NT2/D1 (cell line): ENCODE results near the gene WDFY3.

Experiments
- DNase-seq: peaks from one replicate; pipeline ENCODE4 v3.0.0-alpha.2; 2011; ENCODE audit warnings: low read depth, low spot score
- H3K27me3 ChIP-seq: 2 replicates; pipeline ENCODE4 v1.6.0; 2011; ENCODE audit warnings: mild to moderate bottlenecking; ENCODE audit not compliant: insufficient read length, insufficient read depth
- H3K36me3 ChIP-seq: 2 replicates; pipeline ENCODE4 v1.6.1; 2011; ENCODE audit warnings: mild to moderate bottlenecking, low read length, mixed read lengths; ENCODE audit not compliant: insufficient read depth, insufficient read length
- H3K4me1 ChIP-seq: 2 replicates; pipeline ENCODE4 v1.5.1; 2011; ENCODE audit not compliant: insufficient read depth, insufficient read length
- H3K4me3 ChIP-seq: 2 replicates; pipeline ENCODE4 v1.5.1; 2011; ENCODE audit warnings: low read depth; ENCODE audit not compliant: insufficient read length
- H3K9ac ChIP-seq: 2 replicates; pipeline ENCODE4 v1.6.0; 2011; ENCODE audit warnings: low read depth; ENCODE audit not compliant: insufficient read length
- H3K9me3 ChIP-seq: 2 replicates; pipeline ENCODE4 v1.5.1; 2011; ENCODE audit warnings: mild to moderate bottlenecking, low read length; ENCODE audit not compliant: insufficient read depth
- SUZ12 ChIP-seq: IDR thresholded peaks from 2 replicates; pipeline ENCODE4 v1.6.1; 2011; ENCODE audit not compliant: insufficient read length, insufficient read depth; ENCODE audit errors: extremely low read depth
- YY1 ChIP-seq: IDR thresholded peaks from 2 replicates; pipeline ENCODE4 v1.6.1; 2011; ENCODE audit not compliant: insufficient read length, insufficient read depth
- ZNF274 ChIP-seq: IDR thresholded peaks from 2 replicates; pipeline ENCODE4 v1.6.1; 2011; ENCODE audit warnings: mild to moderate bottlenecking, low read depth, low read length

The WDFY3 gene

GRCh38 chr4:84894621-84895020 lies 71.9 kb downstream of the WDFY3 start:
- no peak for DNase-seq
- Histone ChIP-seq H3K27me3 (no peaks in the 10 kb centered on the region), H3K9me3 (no peaks in the 10 kb centered on the region), H3K36me3 (no peaks in the 10 kb centered on the region), H3K9ac (no peak overlapping the region), H3K4me3 (no peak overlapping the region), H3K4me1 (no peaks in the 10 kb centered on the region)
- TF ChIP-seq SUZ12 (no peak), ZNF274 (no peak), YY1 (no peak)

DNA sequence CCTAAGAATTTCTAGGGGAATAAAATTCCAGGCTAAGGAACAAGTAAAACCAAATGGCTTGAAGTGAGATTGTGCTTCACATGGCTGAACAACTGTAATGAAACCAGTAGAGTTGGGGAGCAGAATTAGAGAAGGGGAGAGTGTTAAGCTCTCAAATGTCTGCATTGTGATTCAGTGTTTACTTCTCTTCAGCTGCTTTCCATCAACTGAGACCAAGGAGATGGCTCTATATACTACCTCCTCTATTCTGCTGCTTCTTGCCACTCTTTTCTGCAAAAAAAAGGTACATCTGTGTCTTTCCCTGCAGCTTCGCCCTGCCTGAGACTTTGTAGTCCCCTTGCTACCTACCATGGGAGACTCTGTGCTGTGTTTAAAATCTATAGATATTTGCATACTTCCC lies 73.5 kb downstream of the WDFY3 start:
- H3K4me1 ChIP-seq: no peaks in the 10 kb centered on the region
- TF ChIP-seq YY1: no peak
- TF ChIP-seq ZNF274: no peak
- no peak for TF ChIP-seq SUZ12
- H3K9me3 ChIP-seq: no peaks in the 10 kb centered on the region
- no peaks in the 10 kb centered on the region for H3K36me3 ChIP-seq
- peak overlapping the region; percentile 42 for H3K9ac ChIP-seq
- no peaks in the 10 kb centered on the region for H3K27me3 ChIP-seq
- H3K4me3 ChIP-seq: no peak overlapping the region
- DNase-seq: no peak

GRCh38 chr4:84887824-84888223 lies 78.7 kb downstream of the WDFY3 start:
- Histone ChIP-seq H3K4me1 (no peaks in the 10 kb centered on the region), H3K9ac (no peak overlapping the region), H3K4me3 (no peak overlapping the region), H3K27me3 (no peaks in the 10 kb centered on the region), H3K9me3 (no peaks in the 10 kb centered on the region), H3K36me3 (no peaks in the 10 kb centered on the region)
- DNase-seq: no peak
- TF ChIP-seq ZNF274: no peak
- no peak for TF ChIP-seq SUZ12
- no peak for TF ChIP-seq YY1

GRCh38 chr4:84879651-84880200 lies 86.8 kb downstream of the WDFY3 start:
- Histone ChIP-seq H3K4me3 (no peak overlapping the region), H3K4me1 (no peaks in the 10 kb centered on the region), H3K9me3 (no peaks in the 10 kb centered on the region), H3K27me3 (no peaks in the 10 kb centered on the region), H3K36me3 (no peaks in the 10 kb centered on the region), H3K9ac (no peak overlapping the region)
- TF ChIP-seq ZNF274 (no peak), SUZ12 (no peak), YY1 (no peak)
- DNase-seq: no peak

GRCh38 chr4:84878546-84878945 lies 87.9 kb downstream of the WDFY3 start:
- no peak overlapping the region for H3K9ac ChIP-seq
- no peak overlapping the region for H3K4me3 ChIP-seq
- no peaks in the 10 kb centered on the region for H3K4me1 ChIP-seq
- H3K9me3 ChIP-seq: no peaks in the 10 kb centered on the region
- H3K27me3 ChIP-seq: no peaks in the 10 kb centered on the region
- no peak for TF ChIP-seq ZNF274
- TF ChIP-seq SUZ12: no peak
- TF ChIP-seq YY1: no peak
- no peak for DNase-seq
- no peaks in the 10 kb centered on the region for H3K36me3 ChIP-seq

DNA sequence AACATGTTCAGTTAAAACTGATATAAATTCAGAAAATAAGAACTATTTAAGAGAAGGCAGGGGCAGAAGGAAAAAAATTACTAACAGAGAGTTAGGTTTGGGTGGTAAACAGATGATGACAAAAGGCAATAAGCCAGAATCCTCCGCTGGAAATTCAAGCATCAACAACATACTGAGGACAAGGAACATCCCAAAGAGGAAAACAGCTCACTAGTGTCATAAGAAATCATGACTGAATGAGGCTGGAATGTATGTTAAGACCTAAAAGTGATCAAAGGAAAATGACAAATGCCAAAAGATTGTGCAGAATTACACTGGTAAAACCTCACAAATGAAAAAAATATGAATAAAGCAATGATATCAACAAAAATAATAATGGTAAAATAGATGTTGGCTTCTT lies 88.4 kb downstream of the WDFY3 start:
- no peak for TF ChIP-seq SUZ12
- no peak for TF ChIP-seq YY1
- Histone ChIP-seq H3K9ac (no peak overlapping the region), H3K4me3 (no peak overlapping the region), H3K36me3 (no peaks in the 10 kb centered on the region), H3K27me3 (no peaks in the 10 kb centered on the region), H3K4me1 (no peaks in the 10 kb centered on the region), H3K9me3 (no peaks in the 10 kb centered on the region)
- no peak for DNase-seq

- H3K36me3 ChIP-seq: no peaks in the 10 kb centered on the region
- TF ChIP-seq SUZ12 (no peak), YY1 (no peak)
- no peak overlapping the region for H3K9ac ChIP-seq
Measured at GRCh38 chr4:84877051-84877833, 89.2 kb downstream of the WDFY3 start.

More at GRCh38 chr4:84877051-84877833, 89.2 kb downstream of the WDFY3 start:
- H3K4me3 ChIP-seq: no peak overlapping the region
- H3K9me3 ChIP-seq: no peaks in the 10 kb centered on the region
- no peaks in the 10 kb centered on the region for H3K27me3 ChIP-seq
- DNase-seq: no peak
- H3K4me1 ChIP-seq: no peaks in the 10 kb centered on the region
